ENCODE data around the gene SOX5.
"Not testable (repeated sequence)": the region's sequence is repeated elsewhere in the genome, so short reads cannot be mapped to it uniquely, and the experiment has no call there.

SOX5 gene

GRCh38 chr12:23827353-23827752 is 122.1 kb downstream of the SOX5 start:
- DNase-seq = no peak

- not testable (repeated sequence) for DNase-seq
These were observed 124.3 kb downstream of the SOX5 start for GRCh38 chr12:23825124-23825523.

GRCh38 chr12:23824358-23824757 is 125.1 kb downstream of the SOX5 start:
- no peak for DNase-seq

GRCh38 chr12:23822883-23823282 is 126.6 kb downstream of the SOX5 start:
- DNase-seq = not testable (repeated sequence)

GRCh38 chr12:23817345-23817744 is 132.1 kb downstream of the SOX5 start:
- DNase-seq = no peak

- DNase-seq = no peak
These were observed 133.0 kb downstream of the SOX5 start for GRCh38 chr12:23816394-23816851.

GRCh38 chr12:23815810-23816209 is 133.7 kb downstream of the SOX5 start:
- DNase-seq = no peak

- no peak for DNase-seq
These were observed 136.3 kb downstream of the SOX5 start for GRCh38 chr12:23813206-23813605.

- DNase-seq = no peak
These were observed 139.1 kb downstream of the SOX5 start for GRCh38 chr12:23810329-23810902.

GRCh38 chr12:23803540-23803939 is 145.9 kb downstream of the SOX5 start:
- DNase-seq = no peak

- DNase-seq = no peak
These were observed 154.0 kb downstream of the SOX5 start for GRCh38 chr12:23795494-23795893.

GRCh38 chr12:23781118-23781517 is 168.4 kb downstream of the SOX5 start:
- no peak for DNase-seq

- no peak for DNase-seq
These were observed 174.3 kb downstream of the SOX5 start for GRCh38 chr12:23775208-23775607.

- no peak for DNase-seq
These were observed 178.1 kb downstream of the SOX5 start for GRCh38 chr12:23771240-23771949.

GRCh38 chr12:23770202-23770938 is 179.1 kb downstream of the SOX5 start:
- no peak for DNase-seq

- DNase-seq = no peak
These were observed 181.6 kb downstream of the SOX5 start for GRCh38 chr12:23767834-23768233.

- no peak for DNase-seq
These were observed 185.7 kb downstream of the SOX5 start for GRCh38 chr12:23763724-23764123.

GRCh38 chr12:23760495-23760894 is 189.0 kb downstream of the SOX5 start:
- DNase-seq = no peak

GRCh38 chr12:23758608-23759007 is 190.9 kb downstream of the SOX5 start:
- DNase-seq = no peak

- no peak for DNase-seq
These were observed 191.9 kb downstream of the SOX5 start for GRCh38 chr12:23757541-23757962.

- no peak for DNase-seq
These were observed 193.1 kb downstream of the SOX5 start for GRCh38 chr12:23756416-23756815.

- DNase-seq = no peak
These were observed 195.7 kb downstream of the SOX5 start for GRCh38 chr12:23753628-23754365.

- no peak for DNase-seq
These were observed 197.2 kb downstream of the SOX5 start for GRCh38 chr12:23752245-23752644.
